Endothelial cell of umbilical vein (primary cell): ENCODE results near the gene PLA2G2E. TPM values are rescaled to one million over a fixed set of nuclear protein-coding genes. Genes with fewer than 3 reads are reported as not detected.

Source experiments
- BruUV-seq: library from RNA; stranded (reverse); fragments of 400-500 nt; replicated peaks from 2 replicates; lab custom pipeline; 2021; lab: Mats Ljungman, UMichigan
- CTCF ChIA-PET: fragments of 300-600, 350-600 bp; sonication (Branson Sonifier 250); formaldehyde crosslinking; loops from one replicate; lab custom pipeline; 2021; ENCODE audit warnings: antibody characterized with exemption, inconsistent platforms; lab: Charles Lee
- POLR2A ChIA-PET: fragments of 300-600, 350-600 bp; sonication (Branson Sonifier 250); formaldehyde crosslinking; loops from one replicate; lab custom pipeline; 2021; ENCODE audit warnings: antibody characterized with exemption, inconsistent platforms; lab: Charles Lee
- DNase-seq: peaks from one replicate; pipeline ENCODE4 v3.0.0-alpha.2; 2011; ENCODE audit warnings: low read depth, low spot score
- FAIRE-seq: peaks from 2 replicates; lab custom pipeline; 2011; peaks lifted over from hg19 to GRCh38; lab: Jason Lieb, UNC
- H2AFZ ChIP-seq: 2 replicates; pipeline ENCODE4 v1.6.0; 2012; ENCODE audit warnings: low read depth, low read length, control low read depth, inconsistent platforms
- H3K27ac ChIP-seq: 2 replicates; pipeline ENCODE4 v1.5.1; 2011; ENCODE audit warnings: low read depth, mild to moderate bottlenecking, control low read depth, low read length, moderate library complexity; ENCODE audit not compliant: insufficient read depth
- H3K27me3 ChIP-seq, 2 experiments: 2 replicates each; pipeline versions ENCODE4 v1.6.0 to v1.6.1; 2011; ENCODE audit warnings: low read length in 2 of 2, mixed read lengths in 1 of 2; ENCODE audit not compliant: control insufficient read depth in 2 of 2, insufficient read depth in 2 of 2
- H3K36me3 ChIP-seq, 2 experiments: 2 replicates in 1 of 2; 3 replicates in 1 of 2; pipeline ENCODE4 v1.5.1; 2011; ENCODE audit warnings: low read length in 2 of 2, mild to moderate bottlenecking in 1 of 2, moderate library complexity in 1 of 2; ENCODE audit not compliant: control insufficient read depth in 2 of 2, insufficient read depth in 2 of 2; ENCODE audit errors: extremely low read depth in 1 of 2
- H3K4me1 ChIP-seq: 3 replicates; pipeline ENCODE4 v1.5.1; 2011; ENCODE audit warnings: mild to moderate bottlenecking, low read length; ENCODE audit not compliant: control insufficient read depth, insufficient read depth; ENCODE audit errors: extremely low read depth
- H3K4me2 ChIP-seq: 2 replicates; pipeline ENCODE4 v1.6.1; 2011; ENCODE audit warnings: low read length, control low read depth, mixed read lengths; ENCODE audit not compliant: insufficient read depth
- H3K4me3 ChIP-seq, 3 experiments: fragments of 200-600 bp in 1 of 3; sonication (generic), shearing (Covaris generic) in 1 of 3; replicated peaks in 1 of 3; 2 replicates each; pipeline ENCODE4 v1.5.1; 2011 to 2016; ENCODE audit warnings: control low read depth in 3 of 3, low read length in 3 of 3, mild to moderate bottlenecking in 2 of 3, inconsistent platforms in 1 of 3, low read depth in 1 of 3, moderate library complexity in 1 of 3; ENCODE audit not compliant: insufficient read depth in 1 of 3
- H3K79me2 ChIP-seq: 2 replicates; pipeline ENCODE4 v1.6.0; 2012; ENCODE audit warnings: low read length, inconsistent platforms; ENCODE audit not compliant: control insufficient read depth, insufficient read depth
- H3K9ac ChIP-seq: replicated peaks from 2 replicates; pipeline ENCODE3; 2011; ENCODE audit warnings: low read length, control low read depth; ENCODE audit not compliant: insufficient read depth; ENCODE audit errors: extremely low read depth
- H3K9me1 ChIP-seq: replicated peaks from 3 replicates; pipeline ENCODE4 v1.6.0; 2011; ENCODE audit warnings: mild to moderate bottlenecking, low read length; ENCODE audit not compliant: control insufficient read depth, insufficient read depth; ENCODE audit errors: extremely low read depth
- H3K9me3 ChIP-seq: replicated peaks from 2 replicates; pipeline ENCODE4 v1.5.1; 2012; ENCODE audit warnings: low read length, inconsistent platforms; ENCODE audit not compliant: control insufficient read depth, insufficient read depth
- H4K20me1 ChIP-seq: replicated peaks from 2 replicates; pipeline ENCODE3; 2011; ENCODE audit warnings: mild to moderate bottlenecking, low read length; ENCODE audit not compliant: control insufficient read depth, insufficient read depth; ENCODE audit errors: extremely low read depth
- EZH2 ChIP-seq: IDR thresholded peaks from 2 replicates; pipeline ENCODE4 v1.6.1; 2012; ENCODE audit warnings: borderline replicate concordance, low read depth, mild to moderate bottlenecking, moderate library complexity, low read length, inconsistent platforms; ENCODE audit not compliant: severe bottlenecking
- FOS ChIP-seq: IDR thresholded peaks from 2 replicates; pipeline ENCODE4 v1.6.1; 2011; ENCODE audit warnings: mild to moderate bottlenecking, low read length, moderate library complexity, borderline replicate concordance; ENCODE audit not compliant: insufficient read depth
- GATA2 ChIP-seq: IDR thresholded peaks from 2 replicates; pipeline ENCODE4 v1.7.0; 2011; ENCODE audit warnings: low read depth, mild to moderate bottlenecking, moderate library complexity, mixed read lengths, low read length; ENCODE audit not compliant: insufficient read length, insufficient read depth
- JUN ChIP-seq: IDR thresholded peaks from 2 replicates; pipeline ENCODE4 v1.6.1; 2011; ENCODE audit warnings: borderline replicate concordance, low read depth; ENCODE audit not compliant: insufficient read length, insufficient read depth
- MYC ChIP-seq: IDR thresholded peaks from one replicate; pipeline ENCODE4 v1.6.1; 2011; ENCODE audit warnings: mild to moderate bottlenecking, low read depth, low read length
- POLR2A ChIP-seq: IDR thresholded peaks from 2 replicates; pipeline ENCODE4 v1.6.1; 2012; ENCODE audit warnings: low read depth, mild to moderate bottlenecking, control low read depth, low read length
- POLR2AphosphoS5 ChIP-seq: IDR thresholded peaks from 2 replicates; pipeline ENCODE4 v1.6.1; 2012; ENCODE audit warnings: low read depth, mild to moderate bottlenecking, control low read depth, low read length, moderate library complexity; ENCODE audit not compliant: insufficient read depth
- dilution Hi-C: fragments of 300-500 bp; cut with MboI; formaldehyde crosslinking; loops from one replicate; pipeline ENCODE4 v1.15.0; 2019; ENCODE audit warnings: low sequenced_read_pairs; ENCODE audit not compliant: extremely low pct_ligation_motif_present
- intact Hi-C: fragments of 100-400 bp; cut with micrococcal nuclease; formaldehyde crosslinking; loops from one replicate; pipeline ENCODE4 v1.10.0; 2022
- polyA plus RNA-seq, 4 experiments: library from polyadenylated mRNA; depleted of rRNA in 3 of 4; stranded (reverse) in 3 of 4; unstranded in 1 of 4; fragments of >200 nt; gene quantifications; 2 replicates each; pipeline versions ENCODE4 v1.2.1 to v1.2.3, GENCODE V29; 2011 to 2012; ENCODE audit warnings: missing spikeins in 1 of 4
- total RNA-seq: library from RNA; stranded (reverse); gene quantifications from 2 replicates; pipeline ENCODE4 v1.2.3, GENCODE V29; 2021
- TF ChIP-seq, protein P1 (sequence below), 2 donors: IDR thresholded peaks; 1 replicate in 1 of 2; 2 replicates in 1 of 2; pipeline ENCODE4 v1.5.1; 2011; ENCODE audit warnings: low read length in 2 of 2, mild to moderate bottlenecking in 2 of 2, moderate library complexity in 2 of 2, control low read depth in 1 of 2, inconsistent platforms in 1 of 2, low read depth in 1 of 2; ENCODE audit not compliant: insufficient read depth in 1 of 2; ENCODE audit errors: extremely low read depth in 1 of 2
- TF ChIP-seq, protein P2 (sequence below): IDR thresholded peaks from 2 replicates; pipeline ENCODE4 v1.6.1; 2011; ENCODE audit not compliant: insufficient read depth, insufficient read length

Gene PLA2G2E
- total and polyA plus RNA-seq, 2 donors (not counting 3 experiments of a cell fraction or from before 2014, with no cell fraction given): not detected

DNA sequence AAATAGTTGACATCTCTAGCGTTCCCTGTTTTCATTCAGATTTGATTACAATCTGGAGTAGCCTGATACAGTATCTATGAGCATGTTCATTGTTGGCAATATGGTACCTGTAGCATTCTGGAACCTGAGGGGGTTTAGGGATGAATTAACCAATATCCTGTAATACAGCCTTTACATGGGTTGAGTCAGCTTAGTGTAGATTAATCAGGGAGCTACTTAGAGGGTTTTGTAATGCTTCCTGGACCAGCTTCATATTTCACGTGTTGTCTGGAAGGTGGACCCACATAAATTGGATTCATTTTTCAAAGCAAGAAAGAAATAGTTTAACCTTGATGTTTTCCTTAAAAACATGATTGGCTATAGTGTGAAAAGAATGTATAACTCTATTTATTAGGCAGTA is 37.6 kb downstream of the PLA2G2E start:
- peaks cover 5% of the 10 kb centered on the region for H4K20me1 ChIP-seq
- CTCF ChIA-PET: no interaction called here
- no peak overlapping the region for H3K9ac ChIP-seq
- H3K4me1 ChIP-seq: peaks cover 40% of the 10 kb centered on the region
- FAIRE-seq (no peak), DNase-seq (no peak)
- H3K79me2 ChIP-seq: peaks cover 69% of the 10 kb centered on the region
- no TSS peak for BruUV-seq
- H3K27ac ChIP-seq: no peak overlapping the region
- no peak overlapping the region for H3K4me3 ChIP-seq
- no peaks in the 10 kb centered on the region for H3K36me3 ChIP-seq
- H3K27me3 ChIP-seq: no peaks in the 10 kb centered on the region
- no peak overlapping the region for H2AFZ ChIP-seq
- H3K9me1 ChIP-seq: no peaks in the 10 kb centered on the region
- intact Hi-C loops (loop anchor here (10.0 kb wide), 1 partner anchor 609 kb away; no protein-coding TSS in a partner anchor), dilution Hi-C loops (no loop called here)
- no peak overlapping the region for H3K4me2 ChIP-seq
- POLR2A ChIA-PET: no interaction called here
- H3K9me3 ChIP-seq: no peaks in the 10 kb centered on the region
- no peak for TF ChIP-seq MYC
- no peak for TF ChIP-seq EZH2
- no peak for TF ChIP-seq POLR2AphosphoS5
- TF ChIP-seq, protein P1, sequence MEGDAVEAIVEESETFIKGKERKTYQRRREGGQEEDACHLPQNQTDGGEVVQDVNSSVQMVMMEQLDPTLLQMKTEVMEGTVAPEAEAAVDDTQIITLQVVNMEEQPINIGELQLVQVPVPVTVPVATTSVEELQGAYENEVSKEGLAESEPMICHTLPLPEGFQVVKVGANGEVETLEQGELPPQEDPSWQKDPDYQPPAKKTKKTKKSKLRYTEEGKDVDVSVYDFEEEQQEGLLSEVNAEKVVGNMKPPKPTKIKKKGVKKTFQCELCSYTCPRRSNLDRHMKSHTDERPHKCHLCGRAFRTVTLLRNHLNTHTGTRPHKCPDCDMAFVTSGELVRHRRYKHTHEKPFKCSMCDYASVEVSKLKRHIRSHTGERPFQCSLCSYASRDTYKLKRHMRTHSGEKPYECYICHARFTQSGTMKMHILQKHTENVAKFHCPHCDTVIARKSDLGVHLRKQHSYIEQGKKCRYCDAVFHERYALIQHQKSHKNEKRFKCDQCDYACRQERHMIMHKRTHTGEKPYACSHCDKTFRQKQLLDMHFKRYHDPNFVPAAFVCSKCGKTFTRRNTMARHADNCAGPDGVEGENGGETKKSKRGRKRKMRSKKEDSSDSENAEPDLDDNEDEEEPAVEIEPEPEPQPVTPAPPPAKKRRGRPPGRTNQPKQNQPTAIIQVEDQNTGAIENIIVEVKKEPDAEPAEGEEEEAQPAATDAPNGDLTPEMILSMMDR (IDR thresholded peaks at IDR 0.05; ENCODE audit: extremely low read depth in 1 of 2, insufficient read depth in 1 of 2, low read depth in 1 of 2, low read length in 2 of 2): no peak
- no peak for TF ChIP-seq GATA2
- TF ChIP-seq POLR2A: no peak
- TF ChIP-seq JUN: no peak
- TF ChIP-seq, protein P2, sequence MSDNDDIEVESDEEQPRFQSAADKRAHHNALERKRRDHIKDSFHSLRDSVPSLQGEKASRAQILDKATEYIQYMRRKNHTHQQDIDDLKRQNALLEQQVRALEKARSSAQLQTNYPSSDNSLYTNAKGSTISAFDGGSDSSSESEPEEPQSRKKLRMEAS: no peak
- no peak for TF ChIP-seq FOS
